Lung (tissue), 12 donors: ENCODE measurements around the gene MED16. TPM values are rescaled to one million over a fixed set of nuclear protein-coding genes. Genes with fewer than 3 reads are reported as not detected.
"Not testable (repeated sequence)": the region's sequence is repeated elsewhere in the genome, so short reads cannot be mapped to it uniquely, and the experiment has no call there.

Experiments
- ATAC-seq: fragments of 200-7000 bp; cut with Tn5 transposase; one replicate; pipeline ENCODE4 v1.9.1; 2020; ENCODE audit warnings: moderate number of reproducible peaks; ENCODE audit not compliant: insufficient read depth, low FRiP score
- DNase-seq, 3 donors: peaks; one replicate each; pipeline ENCODE4 v3.0.0-alpha.2; 2013 to 2017
- H3K27ac ChIP-seq, 2 donors: one replicate each; pipeline ENCODE4 v1.5.1; 2013; ENCODE audit warnings: mild to moderate bottlenecking in 2 of 2, moderate library complexity in 2 of 2, control low read depth in 1 of 2, inconsistent platforms in 1 of 2, low read depth in 1 of 2, low read length in 1 of 2
- H3K27me3 ChIP-seq, 3 donors: one replicate each; pipeline ENCODE4 v1.5.1; 2013; ENCODE audit warnings: low read length in 2 of 3; ENCODE audit not compliant: control insufficient read depth in 3 of 3, insufficient read depth in 3 of 3
- H3K36me3 ChIP-seq, 4 donors: one replicate each; pipeline ENCODE4 v1.5.1; 2013; ENCODE audit warnings: low read length in 4 of 4, mild to moderate bottlenecking in 1 of 4, moderate library complexity in 1 of 4; ENCODE audit not compliant: control insufficient read depth in 4 of 4, insufficient read depth in 4 of 4
- H3K4me1 ChIP-seq, 5 donors: one replicate each; pipeline ENCODE4 v1.5.1; 2013; ENCODE audit warnings: low read length in 5 of 5, mild to moderate bottlenecking in 2 of 5, moderate library complexity in 1 of 5; ENCODE audit not compliant: control insufficient read depth in 5 of 5, insufficient read depth in 5 of 5
- H3K4me3 ChIP-seq: one replicate; pipeline ENCODE4 v1.5.1; 2013; ENCODE audit warnings: mild to moderate bottlenecking, control low read depth, moderate library complexity
- H3K9ac ChIP-seq, 2 donors: one replicate each; pipeline ENCODE4 v1.5.1; 2013; ENCODE audit warnings: low read length in 2 of 2, control low read depth in 1 of 2; ENCODE audit not compliant: insufficient read depth in 1 of 2
- H3K9me3 ChIP-seq, 4 donors: one replicate each; pipeline ENCODE4 v1.5.1; 2013; ENCODE audit warnings: low read length in 3 of 4, mild to moderate bottlenecking in 1 of 4, moderate library complexity in 1 of 4; ENCODE audit not compliant: control insufficient read depth in 4 of 4, insufficient read depth in 3 of 4
- WGBS, 2 donors: extraction: QIAGEN DNeasy Blood & Tissue Kit; methylation state at CpG; one replicate each; pipeline ENCODE4 v1.1.7; 2013; 5-methylcytosine and 5-hydroxymethylcytosine counted together
- polyA plus RNA-seq, 2 donors: library from polyadenylated mRNA; stranded (reverse); fragments of 200-250 nt; gene quantifications; one replicate each; pipeline ENCODE4 v1.2.1, GENCODE V29; 2013
- total RNA-seq, 2 donors: library from RNA; depleted of rRNA in 1 of 2; stranded (reverse); fragments of >200 nt in 1 of 2; gene quantifications; one replicate each; pipeline ENCODE4 v1.2.1, GENCODE V29; 2014 to 2021
- TF ChIP-seq, protein P1 (sequence below): IDR thresholded peaks from 2 replicates; pipeline ENCODE4 v1.5.1; 2012; ENCODE audit warnings: mild to moderate bottlenecking; ENCODE audit errors: control extremely low read depth, extremely low read depth
- donor health status: control.
- donor health status: control.
- donor health status: Bipolar disorder and iron deficiency.
- donor health status: healthy.
- donor health status: DM: yes; HTN: yes; CAD: no.

MED16 gene
- total and polyA plus RNA-seq, 4 donors, result 38.7 to 72.3 (median 52.3) TPM

GRCh38 chr19:843836-844545 is 49.0 kb downstream of the MED16 start:
- ATAC-seq (no peak), DNase-seq (no peak)
- no peak overlapping the region for H3K9ac ChIP-seq
- H3K36me3 ChIP-seq, result no peaks in the 10 kb centered on the region
- peaks cover 0 to 10% (median 0%) of the 10 kb centered on the region in 5 donors for H3K4me1 ChIP-seq
- H3K27ac ChIP-seq, result no peak overlapping the region
- 9 to 13% methylated on average over 35 to 62 of the region's 70 CpGs for WGBS, 2 donors
- H3K4me3 ChIP-seq, result no peak overlapping the region
- peaks cover 0 to 17% (median 6%) of the 10 kb centered on the region in 3 donors for H3K27me3 ChIP-seq
- TF ChIP-seq, protein P1, sequence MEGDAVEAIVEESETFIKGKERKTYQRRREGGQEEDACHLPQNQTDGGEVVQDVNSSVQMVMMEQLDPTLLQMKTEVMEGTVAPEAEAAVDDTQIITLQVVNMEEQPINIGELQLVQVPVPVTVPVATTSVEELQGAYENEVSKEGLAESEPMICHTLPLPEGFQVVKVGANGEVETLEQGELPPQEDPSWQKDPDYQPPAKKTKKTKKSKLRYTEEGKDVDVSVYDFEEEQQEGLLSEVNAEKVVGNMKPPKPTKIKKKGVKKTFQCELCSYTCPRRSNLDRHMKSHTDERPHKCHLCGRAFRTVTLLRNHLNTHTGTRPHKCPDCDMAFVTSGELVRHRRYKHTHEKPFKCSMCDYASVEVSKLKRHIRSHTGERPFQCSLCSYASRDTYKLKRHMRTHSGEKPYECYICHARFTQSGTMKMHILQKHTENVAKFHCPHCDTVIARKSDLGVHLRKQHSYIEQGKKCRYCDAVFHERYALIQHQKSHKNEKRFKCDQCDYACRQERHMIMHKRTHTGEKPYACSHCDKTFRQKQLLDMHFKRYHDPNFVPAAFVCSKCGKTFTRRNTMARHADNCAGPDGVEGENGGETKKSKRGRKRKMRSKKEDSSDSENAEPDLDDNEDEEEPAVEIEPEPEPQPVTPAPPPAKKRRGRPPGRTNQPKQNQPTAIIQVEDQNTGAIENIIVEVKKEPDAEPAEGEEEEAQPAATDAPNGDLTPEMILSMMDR, result no peak
- H3K9me3 ChIP-seq, result no peaks in the 10 kb centered on the region

- no peak overlapping the region for H3K27ac ChIP-seq
- H3K4me3 ChIP-seq, result no peak overlapping the region
- H3K27me3 ChIP-seq, result peaks cover 0 to 14% (median 6%) of the 10 kb centered on the region in 3 donors
- TF ChIP-seq, protein P1, result no peak
- ATAC-seq, result no peak
- no peak overlapping the region for H3K9ac ChIP-seq
- DNase-seq, result no peak
- no peaks in the 10 kb centered on the region for H3K36me3 ChIP-seq
- peaks cover 0 to 10% (median 0%) of the 10 kb centered on the region in 5 donors for H3K4me1 ChIP-seq
- no peaks in the 10 kb centered on the region for H3K9me3 ChIP-seq
- 3% methylated on average over 39 to 46 of the region's 46 CpGs for WGBS, 2 donors
Observed at GRCh38 chr19:843180-843835, 49.7 kb downstream of the MED16 start.

DNA sequence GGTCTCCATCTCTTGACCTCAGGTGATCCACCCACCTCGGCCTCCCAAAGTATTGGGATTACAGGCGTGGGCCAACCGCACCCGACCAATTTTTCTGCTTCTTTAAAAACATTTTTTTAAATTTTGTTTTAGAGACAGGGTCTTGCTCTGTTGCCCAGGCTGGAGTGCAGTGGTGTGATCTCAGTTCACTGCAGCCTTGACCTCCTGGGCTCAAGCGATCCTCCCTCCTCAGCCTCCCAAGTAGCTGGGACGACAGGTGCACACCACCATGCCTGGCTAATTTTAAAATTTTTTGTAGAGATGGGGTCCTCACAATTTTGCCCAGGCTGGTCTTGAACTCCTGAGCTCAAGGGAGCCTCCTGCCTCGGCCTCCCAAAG is 50.2 kb downstream of the MED16 start:
- not testable (repeated sequence) for H3K27ac ChIP-seq, H3K9me3 ChIP-seq, DNase-seq, H3K4me3 ChIP-seq, H3K9ac ChIP-seq, H3K36me3 ChIP-seq, H3K4me1 ChIP-seq, ATAC-seq
- H3K27me3 ChIP-seq, result peaks cover 0 to 12% (median 6%) of the 10 kb centered on the region in 3 donors
- 62 to 77% methylated on average over 7 of the region's 7 CpGs for WGBS, 2 donors

- H3K36me3 ChIP-seq, result no peaks in the 10 kb centered on the region
- WGBS, 2 donors, result 33 to 57% methylated on average over 23 to 24 of the region's 24 CpGs
- H3K27ac ChIP-seq, result no peak within 1 kb of the TSS
- no peaks in the 10 kb centered on the region for H3K9me3 ChIP-seq
- peaks cover 0 to 6% (median 0%) of the 10 kb centered on the region in 5 donors for H3K4me1 ChIP-seq
- ATAC-seq, result no peak
- no peak for DNase-seq
- H3K4me3 ChIP-seq, result no peak within 1 kb of the TSS
- TF ChIP-seq, protein P1, result no peak
- no peak within 1 kb of the TSS for H3K9ac ChIP-seq
- peaks cover 0 to 10% (median 8%) of the 10 kb centered on the region in 3 donors for H3K27me3 ChIP-seq
Observed at GRCh38 chr19:840519-841206, 52.3 kb downstream of the MED16 start, which contains the start of gene PRTN3. Gene PRTN3 (plus strand): TSS chr19:840999. CDS start chr19:841009, 10 bp downstream.
